Raji (cell line): ENCODE results near the gene TRAT1.

Source experiments
- POLR2A ChIP-seq: IDR thresholded peaks from 2 replicates; pipeline ENCODE4 v1.6.1; 2011; ENCODE audit warnings: low read depth, low read length, control low read depth; ENCODE audit not compliant: insufficient read depth

Gene TRAT1

GRCh38 chr3:108834551-108834950 is 12.0 kb downstream of the TRAT1 start:
- TF ChIP-seq POLR2A: no peak

GRCh38 chr3:108835101-108835500 is 12.5 kb downstream of the TRAT1 start:
- TF ChIP-seq POLR2A: no peak

- TF ChIP-seq POLR2A: no peak
Observed at GRCh38 chr3:108838436-108838835, 15.8 kb downstream of the TRAT1 start.

GRCh38 chr3:108845709-108846293 is 23.2 kb downstream of the TRAT1 start:
- TF ChIP-seq POLR2A: no peak

- no peak for TF ChIP-seq POLR2A
Observed at GRCh38 chr3:108847187-108847586, 24.6 kb downstream of the TRAT1 start.

GRCh38 chr3:108849075-108849474 is 26.5 kb downstream of the TRAT1 start:
- no peak for TF ChIP-seq POLR2A

GRCh38 chr3:108861401-108861800 is 38.8 kb downstream of the TRAT1 start:
- TF ChIP-seq POLR2A: no peak

- no peak for TF ChIP-seq POLR2A
Observed at GRCh38 chr3:108862865-108863798, 40.5 kb downstream of the TRAT1 start.

- TF ChIP-seq POLR2A: no peak
Observed at GRCh38 chr3:108863799-108864135, 41.2 kb downstream of the TRAT1 start.

GRCh38 chr3:108877901-108878300 is 55.3 kb downstream of the TRAT1 start:
- TF ChIP-seq POLR2A: no peak

GRCh38 chr3:108879915-108880314 is 57.3 kb downstream of the TRAT1 start:
- TF ChIP-seq POLR2A: no peak

- no peak for TF ChIP-seq POLR2A
Observed at GRCh38 chr3:108882762-108883161, 60.2 kb downstream of the TRAT1 start.

- TF ChIP-seq POLR2A: no peak
Observed at GRCh38 chr3:108883373-108883772, 60.8 kb downstream of the TRAT1 start.

GRCh38 chr3:108887121-108887520 is 64.5 kb downstream of the TRAT1 start:
- no peak for TF ChIP-seq POLR2A

- TF ChIP-seq POLR2A: no peak
Observed at GRCh38 chr3:108887777-108888176, 65.2 kb downstream of the TRAT1 start.

GRCh38 chr3:108891833-108892232 is 69.2 kb downstream of the TRAT1 start:
- TF ChIP-seq POLR2A: no peak

GRCh38 chr3:108894981-108895380 is 72.4 kb downstream of the TRAT1 start:
- TF ChIP-seq POLR2A: no peak

GRCh38 chr3:108897883-108898282 is 75.3 kb downstream of the TRAT1 start:
- no peak for TF ChIP-seq POLR2A
